ENCODE data around the gene PARVA. TPM values are rescaled to one million over a fixed set of nuclear protein-coding genes. Genes with fewer than 3 reads are reported as not detected.

The PARVA gene
- total RNA-seq, 1 experiment from 2014 or later, result 10.4 TPM

- TF ChIP-seq MLX (CRISPR knock-in tag; IDR thresholded peaks at IDR 0.05) (no peak), ZNF423 (CRISPR knock-in tag; IDR thresholded peaks at IDR 0.05) (no peak), ZNF219 (CRISPR knock-in tag; IDR thresholded peaks at IDR 0.05; ENCODE audit: borderline replicate concordance) (no peak), JUN (CRISPR knock-in tag; IDR thresholded peaks at IDR 0.05) (no peak), CDX4 (CRISPR knock-in tag; IDR thresholded peaks at IDR 0.05; ENCODE audit: borderline replicate concordance) (no peak), ZNF232 (CRISPR knock-in tag; IDR thresholded peaks at IDR 0.05) (no peak), CREB1 (CRISPR knock-in tag; IDR thresholded peaks at IDR 0.05) (no peak), KAT7 (CRISPR knock-in tag; IDR thresholded peaks at IDR 0.05; ENCODE audit: borderline replicate concordance) (no peak)
- TF ChIP-seq, protein P1, sequence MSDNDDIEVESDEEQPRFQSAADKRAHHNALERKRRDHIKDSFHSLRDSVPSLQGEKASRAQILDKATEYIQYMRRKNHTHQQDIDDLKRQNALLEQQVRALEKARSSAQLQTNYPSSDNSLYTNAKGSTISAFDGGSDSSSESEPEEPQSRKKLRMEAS (CRISPR knock-in tag; IDR thresholded peaks at IDR 0.05), result no peak
- TF ChIP-seq, protein P2, sequence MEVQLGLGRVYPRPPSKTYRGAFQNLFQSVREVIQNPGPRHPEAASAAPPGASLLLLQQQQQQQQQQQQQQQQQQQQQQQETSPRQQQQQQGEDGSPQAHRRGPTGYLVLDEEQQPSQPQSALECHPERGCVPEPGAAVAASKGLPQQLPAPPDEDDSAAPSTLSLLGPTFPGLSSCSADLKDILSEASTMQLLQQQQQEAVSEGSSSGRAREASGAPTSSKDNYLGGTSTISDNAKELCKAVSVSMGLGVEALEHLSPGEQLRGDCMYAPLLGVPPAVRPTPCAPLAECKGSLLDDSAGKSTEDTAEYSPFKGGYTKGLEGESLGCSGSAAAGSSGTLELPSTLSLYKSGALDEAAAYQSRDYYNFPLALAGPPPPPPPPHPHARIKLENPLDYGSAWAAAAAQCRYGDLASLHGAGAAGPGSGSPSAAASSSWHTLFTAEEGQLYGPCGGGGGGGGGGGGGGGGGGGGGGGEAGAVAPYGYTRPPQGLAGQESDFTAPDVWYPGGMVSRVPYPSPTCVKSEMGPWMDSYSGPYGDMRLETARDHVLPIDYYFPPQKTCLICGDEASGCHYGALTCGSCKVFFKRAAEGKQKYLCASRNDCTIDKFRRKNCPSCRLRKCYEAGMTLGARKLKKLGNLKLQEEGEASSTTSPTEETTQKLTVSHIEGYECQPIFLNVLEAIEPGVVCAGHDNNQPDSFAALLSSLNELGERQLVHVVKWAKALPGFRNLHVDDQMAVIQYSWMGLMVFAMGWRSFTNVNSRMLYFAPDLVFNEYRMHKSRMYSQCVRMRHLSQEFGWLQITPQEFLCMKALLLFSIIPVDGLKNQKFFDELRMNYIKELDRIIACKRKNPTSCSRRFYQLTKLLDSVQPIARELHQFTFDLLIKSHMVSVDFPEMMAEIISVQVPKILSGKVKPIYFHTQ (CRISPR knock-in tag; IDR thresholded peaks at IDR 0.05), result no peak
- TF ChIP-seq, protein P3, sequence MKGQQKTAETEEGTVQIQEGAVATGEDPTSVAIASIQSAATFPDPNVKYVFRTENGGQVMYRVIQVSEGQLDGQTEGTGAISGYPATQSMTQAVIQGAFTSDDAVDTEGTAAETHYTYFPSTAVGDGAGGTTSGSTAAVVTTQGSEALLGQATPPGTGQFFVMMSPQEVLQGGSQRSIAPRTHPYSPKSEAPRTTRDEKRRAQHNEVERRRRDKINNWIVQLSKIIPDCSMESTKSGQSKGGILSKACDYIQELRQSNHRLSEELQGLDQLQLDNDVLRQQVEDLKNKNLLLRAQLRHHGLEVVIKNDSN (CRISPR knock-in tag; IDR thresholded peaks at IDR 0.05), result no peak
- TF ChIP-seq, protein P4, sequence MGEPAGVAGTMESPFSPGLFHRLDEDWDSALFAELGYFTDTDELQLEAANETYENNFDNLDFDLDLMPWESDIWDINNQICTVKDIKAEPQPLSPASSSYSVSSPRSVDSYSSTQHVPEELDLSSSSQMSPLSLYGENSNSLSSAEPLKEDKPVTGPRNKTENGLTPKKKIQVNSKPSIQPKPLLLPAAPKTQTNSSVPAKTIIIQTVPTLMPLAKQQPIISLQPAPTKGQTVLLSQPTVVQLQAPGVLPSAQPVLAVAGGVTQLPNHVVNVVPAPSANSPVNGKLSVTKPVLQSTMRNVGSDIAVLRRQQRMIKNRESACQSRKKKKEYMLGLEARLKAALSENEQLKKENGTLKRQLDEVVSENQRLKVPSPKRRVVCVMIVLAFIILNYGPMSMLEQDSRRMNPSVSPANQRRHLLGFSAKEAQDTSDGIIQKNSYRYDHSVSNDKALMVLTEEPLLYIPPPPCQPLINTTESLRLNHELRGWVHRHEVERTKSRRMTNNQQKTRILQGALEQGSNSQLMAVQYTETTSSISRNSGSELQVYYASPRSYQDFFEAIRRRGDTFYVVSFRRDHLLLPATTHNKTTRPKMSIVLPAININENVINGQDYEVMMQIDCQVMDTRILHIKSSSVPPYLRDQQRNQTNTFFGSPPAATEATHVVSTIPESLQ (CRISPR knock-in tag; IDR thresholded peaks at IDR 0.05), result no peak
Measured at GRCh38 chr11:12408156-12408770, 30.9 kb downstream of the PARVA start (continued).

- Mint-ChIP-seq H3K9me3 (peaks cover 6% of the 10 kb centered on the region), H3K36me3 (peaks cover 4% of the 10 kb centered on the region), H3K4me3 (no peak overlapping the region), H3K4me1 (peaks cover 43% of the 10 kb centered on the region), H3K27ac (no peak overlapping the region), H3K27me3 (ENCODE audit: low read depth) (no peaks in the 10 kb centered on the region)
- ATAC-seq (no peak), DNase-seq (ENCODE audit: low spot score) (no peak)
- CTCF ChIA-PET, result interaction anchor here (0.6 to 3.8 kb wide), 10 partner anchors 11 to 504 kb away, joined by 3 to 20 read pairs (median 4); partner anchors contain the start of gene PARVA
- POLR2A ChIA-PET, result no interaction called here
- TF ChIP-seq ZNF317 (CRISPR knock-in tag; IDR thresholded peaks at IDR 0.05; ENCODE audit: borderline replicate concordance, low read depth) (no peak), GABPB1 (CRISPR knock-in tag; IDR thresholded peaks at IDR 0.05) (no peak), GTF2I (CRISPR knock-in tag; conservative IDR thresholded peaks at IDR 0.05) (no peak), NR1H2 (CRISPR knock-in tag; IDR thresholded peaks at IDR 0.05) (no peak), NFE2L1 (CRISPR knock-in tag; IDR thresholded peaks at IDR 0.05) (no peak), ZNF232 (CRISPR knock-in tag; IDR thresholded peaks at IDR 0.05) (no peak), RORB (CRISPR knock-in tag; IDR thresholded peaks at IDR 0.05) (no peak), E2F1 (CRISPR knock-in tag; IDR thresholded peaks at IDR 0.05) (no peak)
- TF ChIP-seq, protein P5, sequence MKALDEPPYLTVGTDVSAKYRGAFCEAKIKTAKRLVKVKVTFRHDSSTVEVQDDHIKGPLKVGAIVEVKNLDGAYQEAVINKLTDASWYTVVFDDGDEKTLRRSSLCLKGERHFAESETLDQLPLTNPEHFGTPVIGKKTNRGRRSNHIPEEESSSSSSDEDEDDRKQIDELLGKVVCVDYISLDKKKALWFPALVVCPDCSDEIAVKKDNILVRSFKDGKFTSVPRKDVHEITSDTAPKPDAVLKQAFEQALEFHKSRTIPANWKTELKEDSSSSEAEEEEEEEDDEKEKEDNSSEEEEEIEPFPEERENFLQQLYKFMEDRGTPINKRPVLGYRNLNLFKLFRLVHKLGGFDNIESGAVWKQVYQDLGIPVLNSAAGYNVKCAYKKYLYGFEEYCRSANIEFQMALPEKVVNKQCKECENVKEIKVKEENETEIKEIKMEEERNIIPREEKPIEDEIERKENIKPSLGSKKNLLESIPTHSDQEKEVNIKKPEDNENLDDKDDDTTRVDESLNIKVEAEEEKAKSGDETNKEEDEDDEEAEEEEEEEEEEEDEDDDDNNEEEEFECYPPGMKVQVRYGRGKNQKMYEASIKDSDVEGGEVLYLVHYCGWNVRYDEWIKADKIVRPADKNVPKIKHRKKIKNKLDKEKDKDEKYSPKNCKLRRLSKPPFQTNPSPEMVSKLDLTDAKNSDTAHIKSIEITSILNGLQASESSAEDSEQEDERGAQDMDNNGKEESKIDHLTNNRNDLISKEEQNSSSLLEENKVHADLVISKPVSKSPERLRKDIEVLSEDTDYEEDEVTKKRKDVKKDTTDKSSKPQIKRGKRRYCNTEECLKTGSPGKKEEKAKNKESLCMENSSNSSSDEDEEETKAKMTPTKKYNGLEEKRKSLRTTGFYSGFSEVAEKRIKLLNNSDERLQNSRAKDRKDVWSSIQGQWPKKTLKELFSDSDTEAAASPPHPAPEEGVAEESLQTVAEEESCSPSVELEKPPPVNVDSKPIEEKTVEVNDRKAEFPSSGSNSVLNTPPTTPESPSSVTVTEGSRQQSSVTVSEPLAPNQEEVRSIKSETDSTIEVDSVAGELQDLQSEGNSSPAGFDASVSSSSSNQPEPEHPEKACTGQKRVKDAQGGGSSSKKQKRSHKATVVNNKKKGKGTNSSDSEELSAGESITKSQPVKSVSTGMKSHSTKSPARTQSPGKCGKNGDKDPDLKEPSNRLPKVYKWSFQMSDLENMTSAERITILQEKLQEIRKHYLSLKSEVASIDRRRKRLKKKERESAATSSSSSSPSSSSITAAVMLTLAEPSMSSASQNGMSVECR (CRISPR knock-in tag; IDR thresholded peaks at IDR 0.05; ENCODE audit: borderline replicate concordance), result no peak
- TF ChIP-seq, protein P6, sequence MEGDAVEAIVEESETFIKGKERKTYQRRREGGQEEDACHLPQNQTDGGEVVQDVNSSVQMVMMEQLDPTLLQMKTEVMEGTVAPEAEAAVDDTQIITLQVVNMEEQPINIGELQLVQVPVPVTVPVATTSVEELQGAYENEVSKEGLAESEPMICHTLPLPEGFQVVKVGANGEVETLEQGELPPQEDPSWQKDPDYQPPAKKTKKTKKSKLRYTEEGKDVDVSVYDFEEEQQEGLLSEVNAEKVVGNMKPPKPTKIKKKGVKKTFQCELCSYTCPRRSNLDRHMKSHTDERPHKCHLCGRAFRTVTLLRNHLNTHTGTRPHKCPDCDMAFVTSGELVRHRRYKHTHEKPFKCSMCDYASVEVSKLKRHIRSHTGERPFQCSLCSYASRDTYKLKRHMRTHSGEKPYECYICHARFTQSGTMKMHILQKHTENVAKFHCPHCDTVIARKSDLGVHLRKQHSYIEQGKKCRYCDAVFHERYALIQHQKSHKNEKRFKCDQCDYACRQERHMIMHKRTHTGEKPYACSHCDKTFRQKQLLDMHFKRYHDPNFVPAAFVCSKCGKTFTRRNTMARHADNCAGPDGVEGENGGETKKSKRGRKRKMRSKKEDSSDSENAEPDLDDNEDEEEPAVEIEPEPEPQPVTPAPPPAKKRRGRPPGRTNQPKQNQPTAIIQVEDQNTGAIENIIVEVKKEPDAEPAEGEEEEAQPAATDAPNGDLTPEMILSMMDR (IDR thresholded peaks at IDR 0.05), result no peak
Measured at GRCh38 chr11:12409621-12410005, 32.2 kb downstream of the PARVA start.

Measured in WTC11 (cell line).